ENCODE results near the gene CPXM1. TPM values are rescaled to one million over a fixed set of nuclear protein-coding genes. Genes with fewer than 3 reads are reported as not detected.
"Not testable (repeated sequence)": the region's sequence is repeated elsewhere in the genome, so short reads cannot be mapped to it uniquely, and the experiment has no call there.

Gene CPXM1
- total RNA-seq, 1 donor, result 0.10 TPM

- Histone ChIP-seq H3K4me1 (ENCODE audit: insufficient read depth, low read length) (peaks cover 11% of the 10 kb centered on the region), H3K9me3 (ENCODE audit: low read depth, low read length) (no peaks in the 10 kb centered on the region), H3K4me3 (ENCODE audit: low read length) (no peak overlapping the region), H3K27me3 (ENCODE audit: insufficient read depth, low read length) (no peaks in the 10 kb centered on the region)
These were observed 34.1 kb upstream of the CPXM1 start for GRCh38 chr20:2834401-2835110.

- no peak overlapping the region for H3K4me3 ChIP-seq (ENCODE audit: low read length)
- peaks cover 2% of the 10 kb centered on the region for H3K27me3 ChIP-seq (ENCODE audit: insufficient read depth, low read length)
- H3K4me1 ChIP-seq (ENCODE audit: insufficient read depth, low read length), result peaks cover 5% of the 10 kb centered on the region
- H3K9me3 ChIP-seq (ENCODE audit: low read depth, low read length), result no peaks in the 10 kb centered on the region
These were observed 33.3 kb upstream of the CPXM1 start for GRCh38 chr20:2833761-2834160.

GRCh38 chr20:2831206-2831605, 30.8 kb upstream of the CPXM1 start:
- not testable (repeated sequence) for H3K9me3 ChIP-seq (ENCODE audit: low read depth, low read length)
- H3K27me3 ChIP-seq (ENCODE audit: insufficient read depth, low read length), result peaks cover 16% of the 10 kb centered on the region
- H3K4me1 ChIP-seq (ENCODE audit: insufficient read depth, low read length), result peaks cover 10% of the 10 kb centered on the region

GRCh38 chr20:2829376-2829775, 28.9 kb upstream of the CPXM1 start:
- H3K4me3 ChIP-seq (ENCODE audit: low read length), result no peak overlapping the region
- peaks cover 12% of the 10 kb centered on the region for H3K4me1 ChIP-seq (ENCODE audit: insufficient read depth, low read length)
- H3K27me3 ChIP-seq (ENCODE audit: insufficient read depth, low read length), result peaks cover 23% of the 10 kb centered on the region
- no peaks in the 10 kb centered on the region for H3K9me3 ChIP-seq (ENCODE audit: low read depth, low read length)

More at GRCh38 chr20:2831206-2831605, 30.8 kb upstream of the CPXM1 start:
- H3K4me3 ChIP-seq (ENCODE audit: low read length), result not testable (repeated sequence)

- Histone ChIP-seq H3K9me3 (ENCODE audit: low read depth, low read length) (no peaks in the 10 kb centered on the region), H3K4me3 (ENCODE audit: low read length) (no peak overlapping the region), H3K4me1 (ENCODE audit: insufficient read depth, low read length) (peaks cover 12% of the 10 kb centered on the region), H3K27me3 (ENCODE audit: insufficient read depth, low read length) (peaks cover 26% of the 10 kb centered on the region)
These were observed 26.2 kb upstream of the CPXM1 start for GRCh38 chr20:2826655-2827054.

- Histone ChIP-seq H3K9me3 (ENCODE audit: low read depth, low read length) (no peaks in the 10 kb centered on the region), H3K27me3 (ENCODE audit: insufficient read depth, low read length) (peaks cover 31% of the 10 kb centered on the region)
These were observed 25.3 kb upstream of the CPXM1 start for GRCh38 chr20:2825761-2826160.

GRCh38 chr20:2822073-2822472, 21.6 kb upstream of the CPXM1 start:
- Histone ChIP-seq H3K27me3 (ENCODE audit: insufficient read depth, low read length) (peaks cover 38% of the 10 kb centered on the region), H3K4me1 (ENCODE audit: insufficient read depth, low read length) (peaks cover 17% of the 10 kb centered on the region), H3K4me3 (ENCODE audit: low read length) (no peak overlapping the region), H3K9me3 (ENCODE audit: low read depth, low read length) (no peaks in the 10 kb centered on the region)

More at GRCh38 chr20:2825761-2826160, 25.3 kb upstream of the CPXM1 start:
- no peak overlapping the region for H3K4me3 ChIP-seq (ENCODE audit: low read length)
- peaks cover 16% of the 10 kb centered on the region for H3K4me1 ChIP-seq (ENCODE audit: insufficient read depth, low read length)

GRCh38 chr20:2820896-2821869, 20.8 kb upstream of the CPXM1 start:
- peaks cover 29% of the 10 kb centered on the region for H3K27me3 ChIP-seq (ENCODE audit: insufficient read depth, low read length)
- no peak overlapping the region for H3K4me3 ChIP-seq (ENCODE audit: low read length)
- H3K9me3 ChIP-seq (ENCODE audit: low read depth, low read length), result no peaks in the 10 kb centered on the region
- peaks cover 11% of the 10 kb centered on the region for H3K4me1 ChIP-seq (ENCODE audit: insufficient read depth, low read length)

GRCh38 chr20:2820084-2820895, 19.9 kb upstream of the CPXM1 start:
- Histone ChIP-seq H3K9me3 (ENCODE audit: low read depth, low read length) (no peaks in the 10 kb centered on the region), H3K4me3 (ENCODE audit: low read length) (no peak overlapping the region), H3K4me1 (ENCODE audit: insufficient read depth, low read length) (peaks cover 10% of the 10 kb centered on the region), H3K27me3 (ENCODE audit: insufficient read depth, low read length) (peaks cover 23% of the 10 kb centered on the region)

GRCh38 chr20:2817891-2818595, 17.6 kb upstream of the CPXM1 start:
- Histone ChIP-seq H3K27me3 (ENCODE audit: insufficient read depth, low read length) (peaks cover 23% of the 10 kb centered on the region), H3K9me3 (ENCODE audit: low read depth, low read length) (no peaks in the 10 kb centered on the region), H3K4me1 (ENCODE audit: insufficient read depth, low read length) (peaks cover 10% of the 10 kb centered on the region), H3K4me3 (ENCODE audit: low read length) (no peak overlapping the region)

- Histone ChIP-seq H3K9me3 (ENCODE audit: low read depth, low read length) (no peaks in the 10 kb centered on the region), H3K4me3 (ENCODE audit: low read length) (no peak overlapping the region), H3K27me3 (ENCODE audit: insufficient read depth, low read length) (peaks cover 23% of the 10 kb centered on the region), H3K4me1 (ENCODE audit: insufficient read depth, low read length) (peaks cover 10% of the 10 kb centered on the region)
These were observed 16.9 kb upstream of the CPXM1 start for GRCh38 chr20:2817341-2817726.

- H3K4me1 ChIP-seq (ENCODE audit: insufficient read depth, low read length), result peaks cover 9% of the 10 kb centered on the region
- H3K9me3 ChIP-seq (ENCODE audit: low read depth, low read length), result no peaks in the 10 kb centered on the region
- H3K4me3 ChIP-seq (ENCODE audit: low read length), result no peak overlapping the region
- peaks cover 21% of the 10 kb centered on the region for H3K27me3 ChIP-seq (ENCODE audit: insufficient read depth, low read length)
These were observed 16.3 kb upstream of the CPXM1 start for GRCh38 chr20:2816583-2817340.

- no peaks in the 10 kb centered on the region for H3K9me3 ChIP-seq (ENCODE audit: low read depth, low read length)
- H3K4me1 ChIP-seq (ENCODE audit: insufficient read depth, low read length), result peaks cover 5% of the 10 kb centered on the region
- peaks cover 20% of the 10 kb centered on the region for H3K27me3 ChIP-seq (ENCODE audit: insufficient read depth, low read length)
- H3K4me3 ChIP-seq (ENCODE audit: low read length), result no peak within 1 kb of the TSS
These were observed 15.7 kb upstream of the CPXM1 start, which contains the start of gene TMEM239 for GRCh38 chr20:2816030-2816582. Gene TMEM239, plus strand, starts transcription at chr20:2816364. Its CDS starts 191 bp downstream, at chr20:2816555.

Measured in mononuclear cell (primary cell).